ENCODE measurements around the gene MLPH.

- TF ChIP-seq POLR2A (IDR thresholded peaks at IDR 0.05): no peak
- TF ChIP-seq, protein P1, sequence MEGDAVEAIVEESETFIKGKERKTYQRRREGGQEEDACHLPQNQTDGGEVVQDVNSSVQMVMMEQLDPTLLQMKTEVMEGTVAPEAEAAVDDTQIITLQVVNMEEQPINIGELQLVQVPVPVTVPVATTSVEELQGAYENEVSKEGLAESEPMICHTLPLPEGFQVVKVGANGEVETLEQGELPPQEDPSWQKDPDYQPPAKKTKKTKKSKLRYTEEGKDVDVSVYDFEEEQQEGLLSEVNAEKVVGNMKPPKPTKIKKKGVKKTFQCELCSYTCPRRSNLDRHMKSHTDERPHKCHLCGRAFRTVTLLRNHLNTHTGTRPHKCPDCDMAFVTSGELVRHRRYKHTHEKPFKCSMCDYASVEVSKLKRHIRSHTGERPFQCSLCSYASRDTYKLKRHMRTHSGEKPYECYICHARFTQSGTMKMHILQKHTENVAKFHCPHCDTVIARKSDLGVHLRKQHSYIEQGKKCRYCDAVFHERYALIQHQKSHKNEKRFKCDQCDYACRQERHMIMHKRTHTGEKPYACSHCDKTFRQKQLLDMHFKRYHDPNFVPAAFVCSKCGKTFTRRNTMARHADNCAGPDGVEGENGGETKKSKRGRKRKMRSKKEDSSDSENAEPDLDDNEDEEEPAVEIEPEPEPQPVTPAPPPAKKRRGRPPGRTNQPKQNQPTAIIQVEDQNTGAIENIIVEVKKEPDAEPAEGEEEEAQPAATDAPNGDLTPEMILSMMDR (IDR thresholded peaks at IDR 0.05): no peak
Measured at GRCh38 chr2:237512774-237513466, 25.9 kb downstream of the MLPH start.

All from lower leg skin (tissue), 3 donors.